ENCODE data around the gene ANKMY1. TPM values are rescaled to one million over a fixed set of nuclear protein-coding genes. Genes with fewer than 3 reads are reported as not detected.

ANKMY1 gene
- total and polyA plus RNA-seq, 11 donors, result 2.4 to 11.7 (median 5.5) TPM

- no peak overlapping the region for H3K27ac ChIP-seq
- H3K27me3 ChIP-seq, result no peaks in the 10 kb centered on the region
- H3K4me1 ChIP-seq, result peaks cover 0 to 35% (median 16%) of the 10 kb centered on the region in 12 donors
- WGBS, 4 donors, result 90 to 93% (median 93%) methylated on average over 11 to 32 of the region's 32 CpGs
- no peak for TF ChIP-seq CTCF (IDR thresholded peaks at IDR 0.05)
- no peak for TF ChIP-seq POLR2A (IDR thresholded peaks at IDR 0.05)
- peaks cover 0 to 9% (median 0%) of the 10 kb centered on the region in 12 donors for H3K9me3 ChIP-seq
- H3K36me3 ChIP-seq, result peaks cover 0 to 67% (median 39%) of the 10 kb centered on the region in 9 donors
- peak in 2 of 5 donors; percentile 28 to 60 for DNase-seq
- intact Hi-C loops (cut with DNase I), result no loop called here
- no peak overlapping the region for H3K4me3 ChIP-seq
- no peak for ATAC-seq
These were observed 18.8 kb upstream of the ANKMY1 start for GRCh38 chr2:240576436-240577205.

GRCh38 chr2:240576036-240576435 is 18.2 kb upstream of the ANKMY1 start:
- peaks cover 0 to 4% (median 0%) of the 10 kb centered on the region in 12 donors for H3K9me3 ChIP-seq
- TF ChIP-seq CTCF (IDR thresholded peaks at IDR 0.05) (no peak), POLR2A (IDR thresholded peaks at IDR 0.05) (no peak)
- H3K27me3 ChIP-seq, result no peaks in the 10 kb centered on the region
- H3K4me1 ChIP-seq, result peaks cover 0 to 36% (median 16%) of the 10 kb centered on the region in 12 donors
- ATAC-seq, result no peak
- WGBS, 4 donors, result 79 to 89% (median 83%) methylated on average over 5 to 6 of the region's 6 CpGs
- peaks cover 0 to 67% (median 39%) of the 10 kb centered on the region in 9 donors for H3K36me3 ChIP-seq
- peak in 1 of 5 donors; percentile 43 for DNase-seq
- H3K27ac ChIP-seq, result no peak overlapping the region
- intact Hi-C loops (cut with DNase I), result no loop called here
- no peak overlapping the region for H3K4me3 ChIP-seq

- peaks cover 0 to 67% (median 39%) of the 10 kb centered on the region in 9 donors for H3K36me3 ChIP-seq
- peak in 2 of 5 donors; percentile 25 to 60 for DNase-seq
- 83 to 93% (median 87%) methylated on average over 14 to 23 of the region's 23 CpGs for WGBS, 4 donors
These were observed 17.5 kb upstream of the ANKMY1 start for GRCh38 chr2:240575101-240575965.

More at GRCh38 chr2:240575101-240575965, 17.5 kb upstream of the ANKMY1 start:
- Histone ChIP-seq H3K27me3 (no peaks in the 10 kb centered on the region), H3K9me3 (no peaks in the 10 kb centered on the region), H3K27ac (no peak overlapping the region), H3K4me1 (peaks cover 0 to 36% (median 18%) of the 10 kb centered on the region in 12 donors), H3K4me3 (no peak overlapping the region)
- ATAC-seq, result no peak
- intact Hi-C loops (cut with DNase I), result no loop called here
- no peak for TF ChIP-seq POLR2A (IDR thresholded peaks at IDR 0.05)
- TF ChIP-seq CTCF (IDR thresholded peaks at IDR 0.05), result no peak
